ENCODE data around the gene PARD6B. TPM values are rescaled to one million over a fixed set of nuclear protein-coding genes. Genes with fewer than 3 reads are reported as not detected.

Gene PARD6B
- total and polyA plus RNA-seq, 2 of the 4 experiments (the other 2 are of a cell fraction) = 0.17 to 0.90 TPM

GRCh38 chr20:50699688-50700087, 31.7 kb upstream of the PARD6B start:
- no TSS peak for BruUV-seq (replicated peaks)
- Histone ChIP-seq H3K4me2 (ENCODE audit: low read depth, low read length) (no peak overlapping the region), H3K4me1 (ENCODE audit: control insufficient read depth, insufficient read depth, low read length) (peaks cover 10% of the 10 kb centered on the region), H3K56ac (ENCODE audit: extremely low read depth, insufficient read depth, low read length) (no peak overlapping the region), H3K14ac (replicated peaks; ENCODE audit: low read depth, low read length) (no peak overlapping the region), H3K18ac (ENCODE audit: low read depth, low read length) (no peak overlapping the region), H4K20me1 (ENCODE audit: insufficient read depth, low read length) (no peaks in the 10 kb centered on the region), H2BK20ac (ENCODE audit: low read depth, low read length) (no peak overlapping the region), H3K9me1 (ENCODE audit: insufficient read depth, low read length) (peaks cover 16% of the 10 kb centered on the region), H3K27me3 (ENCODE audit: control insufficient read depth, insufficient read depth, low read length) (no peaks in the 10 kb centered on the region), H2AK9ac (replicated peaks; ENCODE audit: low read depth, low read length, poor library complexity) (peak overlapping the region; percentile 37), H3K36me3 (ENCODE audit: control insufficient read depth, insufficient read depth, low read length) (no peaks in the 10 kb centered on the region), H3K79me1 (ENCODE audit: low read depth in 1 of 2, low read length in 2 of 2) (no peaks in the 10 kb centered on the region), H2AK5ac (ENCODE audit: low read depth, low read length) (no peak overlapping the region), H2AFZ (replicated peaks; ENCODE audit: low read length, poor library complexity) (no peak overlapping the region), H3K4me3 (ENCODE audit: insufficient read depth, low read depth, low read length) (no peak overlapping the region), H2BK5ac (ENCODE audit: low read depth, low read length, poor library complexity, severe bottlenecking) (no peak overlapping the region), H3K9me3 (ENCODE audit: control insufficient read depth, insufficient read depth, low read length) (no peaks in the 10 kb centered on the region), H4K5ac (ENCODE audit: low read depth, low read length) (no peak overlapping the region), H2BK15ac (ENCODE audit: low read depth, low read length) (no peak overlapping the region), H4K91ac (ENCODE audit: insufficient read depth, low read depth, low read length) (no peak overlapping the region), H2BK120ac (ENCODE audit: low read depth, low read length) (no peak overlapping the region), H3K4ac (ENCODE audit: low read depth, low read length) (no peak overlapping the region), H3K23ac (ENCODE audit: low read depth, low read length) (no peak overlapping the region), H4K8ac (ENCODE audit: low read depth in 2 of 2, low read length in 2 of 2) (no peak overlapping the region), H3K27ac (ENCODE audit: insufficient read depth, low read length) (no peak overlapping the region), H3K9ac (ENCODE audit: low read depth, low read length) (no peak overlapping the region)
- in situ Hi-C loops (cut with MboI; ENCODE audit: low sequenced_read_pairs) = no loop called here
- no peak for ATAC-seq (ENCODE audit: low read depth)
- ChIA-PET POLR2A (ENCODE audit: unreplicated experiment) (no interaction called here), CTCF (no interaction called here)
- DNase-seq = no peak
- dilution Hi-C loops (cut with HindIII; ENCODE audit: low sequenced_read_pairs, unreplicated experiment) = no loop called here
- intact Hi-C loops (cut with micrococcal nuclease) = no loop called here
- TF ChIP-seq FOS (IDR thresholded peaks at IDR 0.05; ENCODE audit: low read depth, low read length) = no peak
- TF ChIP-seq CEBPB (IDR thresholded peaks at IDR 0.05; ENCODE audit: low read depth, low read length) = no peak
- TF ChIP-seq MAFK (IDR thresholded peaks at IDR 0.05; ENCODE audit: low read depth, low read length) = no peak
- TF ChIP-seq MXI1 (IDR thresholded peaks at IDR 0.05; ENCODE audit: borderline replicate concordance, low read depth, low read length) = no peak
- TF ChIP-seq USF2 (IDR thresholded peaks at IDR 0.05; ENCODE audit: low read depth, low read length) = no peak
- no peak for TF ChIP-seq SMC3 (IDR thresholded peaks at IDR 0.05; ENCODE audit: low read depth, low read length)
- TF ChIP-seq POLR2A (IDR thresholded peaks at IDR 0.05; ENCODE audit: low read depth, low read length) = no peak
- TF ChIP-seq MAZ (IDR thresholded peaks at IDR 0.05; ENCODE audit: borderline replicate concordance, low read depth, low read length) = no peak
- 86% methylated on average over 2 of the region's 5 CpGs; no CpG with 5 or more reads in 1 of the 2 experiments for WGBS, 2 experiments (ENCODE audit: extremely low coverage in 2 of 2, insufficient read length in 1 of 2)
